Astrocyte of the cerebellum (primary cell): ENCODE measurements around the gene IL34.
"Not testable (repeated sequence)": the region's sequence is repeated elsewhere in the genome, so short reads cannot be mapped to it uniquely, and the experiment has no call there.

ENCODE experiments used
- DNase-seq: peaks from one replicate; pipeline ENCODE4 v3.0.0-alpha.2; 2011; ENCODE audit warnings: low read depth
- H3K4me3 ChIP-seq: 2 replicates; pipeline ENCODE4 v1.5.1; 2011; ENCODE audit warnings: mild to moderate bottlenecking, low read depth, low read length, moderate library complexity
- in situ Hi-C: cut with HindIII; loops from 2 replicates; pipeline ENCODE4 v1.10.0; 2017; ENCODE audit warnings: low sequenced_read_pairs
- TF ChIP-seq, protein P1 (sequence below): IDR thresholded peaks from 2 replicates; pipeline ENCODE4 v1.5.1; 2012; ENCODE audit warnings: low read length, low read depth, moderate library complexity, mild to moderate bottlenecking; ENCODE audit errors: missing control alignments

Gene IL34

DNA sequence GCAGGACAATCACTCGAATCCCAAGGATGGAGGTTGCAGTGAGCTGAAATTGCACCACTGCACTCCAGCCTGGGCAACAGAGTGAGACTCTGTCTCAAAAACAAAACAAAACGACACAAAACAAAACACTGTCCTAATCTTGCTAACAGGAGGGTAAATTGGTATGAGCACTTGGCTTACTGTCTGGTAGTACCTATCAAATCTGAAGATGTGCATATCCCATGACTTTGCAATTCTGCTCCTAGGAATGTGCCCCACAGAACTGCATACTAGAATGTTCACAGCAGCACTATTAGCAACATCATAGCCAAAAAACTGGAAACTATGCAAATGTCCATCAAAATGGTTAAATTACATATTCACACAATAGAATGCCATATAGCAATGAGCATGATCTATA, 23.8 kb downstream of the IL34 start:
- in situ Hi-C loops: loop anchor here (10.0 kb wide), 2 partner anchors 95 to 105 kb away; no protein-coding TSS in a partner anchor
- DNase-seq: no peak
- no peak overlapping the region for H3K4me3 ChIP-seq
- TF ChIP-seq, protein P1, sequence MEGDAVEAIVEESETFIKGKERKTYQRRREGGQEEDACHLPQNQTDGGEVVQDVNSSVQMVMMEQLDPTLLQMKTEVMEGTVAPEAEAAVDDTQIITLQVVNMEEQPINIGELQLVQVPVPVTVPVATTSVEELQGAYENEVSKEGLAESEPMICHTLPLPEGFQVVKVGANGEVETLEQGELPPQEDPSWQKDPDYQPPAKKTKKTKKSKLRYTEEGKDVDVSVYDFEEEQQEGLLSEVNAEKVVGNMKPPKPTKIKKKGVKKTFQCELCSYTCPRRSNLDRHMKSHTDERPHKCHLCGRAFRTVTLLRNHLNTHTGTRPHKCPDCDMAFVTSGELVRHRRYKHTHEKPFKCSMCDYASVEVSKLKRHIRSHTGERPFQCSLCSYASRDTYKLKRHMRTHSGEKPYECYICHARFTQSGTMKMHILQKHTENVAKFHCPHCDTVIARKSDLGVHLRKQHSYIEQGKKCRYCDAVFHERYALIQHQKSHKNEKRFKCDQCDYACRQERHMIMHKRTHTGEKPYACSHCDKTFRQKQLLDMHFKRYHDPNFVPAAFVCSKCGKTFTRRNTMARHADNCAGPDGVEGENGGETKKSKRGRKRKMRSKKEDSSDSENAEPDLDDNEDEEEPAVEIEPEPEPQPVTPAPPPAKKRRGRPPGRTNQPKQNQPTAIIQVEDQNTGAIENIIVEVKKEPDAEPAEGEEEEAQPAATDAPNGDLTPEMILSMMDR: no peak

DNA sequence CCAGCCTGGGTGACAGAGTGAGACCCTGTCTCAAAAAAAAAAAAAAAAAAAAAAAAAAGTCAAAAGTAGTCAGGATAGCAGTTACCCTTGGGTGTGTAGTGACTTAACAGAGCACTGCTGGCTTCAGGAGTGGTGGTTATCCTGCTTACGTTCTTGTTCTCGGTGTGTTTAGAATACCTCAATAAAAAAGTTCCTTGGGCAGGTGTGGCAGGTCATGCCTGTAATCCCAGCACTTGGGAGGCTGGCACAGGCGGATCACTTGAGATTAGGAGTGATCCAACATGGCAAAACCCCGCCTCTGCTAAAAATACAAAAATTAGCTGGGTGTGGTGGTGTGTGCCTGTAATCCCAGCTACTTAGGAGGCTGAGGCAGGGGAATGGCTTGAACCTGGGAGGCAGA, 24.6 kb downstream of the IL34 start:
- H3K4me3 ChIP-seq, DNase-seq: not testable (repeated sequence)
- in situ Hi-C loops: loop anchor here (10.0 kb wide), 2 partner anchors 94 to 106 kb away; no protein-coding TSS in a partner anchor

DNA sequence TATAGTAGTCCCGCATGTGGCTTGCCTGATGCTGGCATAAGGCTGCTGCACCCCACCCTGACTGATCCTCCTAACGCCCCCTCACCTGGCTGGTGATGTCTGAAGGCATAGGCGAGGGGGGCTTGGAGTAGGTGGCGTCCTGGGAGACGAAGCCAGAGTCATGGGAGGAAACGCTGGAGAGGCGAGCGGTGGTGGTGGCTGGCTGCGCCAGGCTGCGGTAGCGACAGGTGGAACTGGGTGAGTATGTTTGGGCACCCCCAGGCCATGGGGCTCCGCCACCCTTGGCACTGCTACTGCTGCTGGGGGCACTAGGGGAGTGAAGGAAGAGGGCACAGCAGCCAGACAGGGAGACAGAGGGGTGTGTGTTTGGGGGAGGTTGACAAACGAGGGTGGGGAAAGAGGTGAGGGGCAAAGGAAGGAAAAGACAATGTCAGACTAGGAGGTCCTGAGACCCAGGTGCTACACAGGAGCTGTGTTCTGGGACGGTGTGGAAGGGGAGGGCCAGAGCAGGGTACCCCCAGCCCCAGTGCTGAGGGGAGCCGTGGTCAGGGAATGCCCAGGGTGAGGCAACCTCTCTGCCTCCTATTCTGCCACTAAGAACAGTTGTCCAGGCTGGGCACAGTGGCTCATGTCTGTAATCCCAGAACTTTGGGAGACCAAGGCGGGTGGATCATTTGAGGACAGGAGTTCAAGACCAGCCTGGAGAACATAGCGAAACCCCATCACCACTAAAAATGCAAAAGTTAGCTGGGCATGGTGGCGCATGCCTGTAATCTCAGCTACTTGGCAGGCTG, 28.1 kb downstream of the IL34 start:
- TF ChIP-seq, protein P1: no peak

DNA sequence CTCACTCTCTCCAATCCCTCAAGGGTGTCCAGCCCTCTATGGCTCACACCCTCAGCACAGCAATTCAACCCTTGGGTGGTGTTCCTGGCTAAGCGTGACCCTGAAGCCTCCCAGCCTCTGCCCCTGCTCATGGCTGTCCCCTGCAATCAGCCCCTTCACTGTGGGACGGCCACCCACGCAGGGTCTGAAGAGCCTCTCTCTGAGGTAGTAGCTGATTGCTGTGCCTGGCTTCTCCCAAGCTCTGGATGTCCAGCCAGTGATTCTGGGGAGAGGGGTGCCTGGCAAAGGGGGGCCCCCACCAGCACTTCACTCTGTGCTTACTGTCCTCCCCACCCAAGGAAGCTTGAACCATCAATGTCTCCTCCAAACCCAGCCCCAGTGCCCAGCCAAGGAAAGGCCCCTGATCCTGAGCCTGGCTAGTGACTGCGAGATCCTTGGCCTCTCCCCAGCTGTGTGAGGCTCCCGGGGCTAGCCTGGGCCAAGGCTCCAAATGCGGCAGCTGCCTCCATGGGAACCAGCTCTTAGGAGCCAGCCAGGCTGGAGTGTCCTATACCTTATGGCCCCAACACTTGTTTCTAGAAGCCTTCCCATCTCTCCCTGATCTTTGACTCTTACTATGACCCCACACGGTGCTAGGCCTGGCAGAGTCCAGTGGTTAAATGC, 29.6 kb downstream of the IL34 start:
- TF ChIP-seq, protein P1: no peak

More for the DNA sequence above, 28.1 kb downstream of the IL34 start:
- in situ Hi-C loops: loop anchor here (10.0 kb wide), 2 partner anchors 90 to 110 kb away; no protein-coding TSS in a partner anchor
- H3K4me3 ChIP-seq: no peak overlapping the region
- DNase-seq: no peak

DNA sequence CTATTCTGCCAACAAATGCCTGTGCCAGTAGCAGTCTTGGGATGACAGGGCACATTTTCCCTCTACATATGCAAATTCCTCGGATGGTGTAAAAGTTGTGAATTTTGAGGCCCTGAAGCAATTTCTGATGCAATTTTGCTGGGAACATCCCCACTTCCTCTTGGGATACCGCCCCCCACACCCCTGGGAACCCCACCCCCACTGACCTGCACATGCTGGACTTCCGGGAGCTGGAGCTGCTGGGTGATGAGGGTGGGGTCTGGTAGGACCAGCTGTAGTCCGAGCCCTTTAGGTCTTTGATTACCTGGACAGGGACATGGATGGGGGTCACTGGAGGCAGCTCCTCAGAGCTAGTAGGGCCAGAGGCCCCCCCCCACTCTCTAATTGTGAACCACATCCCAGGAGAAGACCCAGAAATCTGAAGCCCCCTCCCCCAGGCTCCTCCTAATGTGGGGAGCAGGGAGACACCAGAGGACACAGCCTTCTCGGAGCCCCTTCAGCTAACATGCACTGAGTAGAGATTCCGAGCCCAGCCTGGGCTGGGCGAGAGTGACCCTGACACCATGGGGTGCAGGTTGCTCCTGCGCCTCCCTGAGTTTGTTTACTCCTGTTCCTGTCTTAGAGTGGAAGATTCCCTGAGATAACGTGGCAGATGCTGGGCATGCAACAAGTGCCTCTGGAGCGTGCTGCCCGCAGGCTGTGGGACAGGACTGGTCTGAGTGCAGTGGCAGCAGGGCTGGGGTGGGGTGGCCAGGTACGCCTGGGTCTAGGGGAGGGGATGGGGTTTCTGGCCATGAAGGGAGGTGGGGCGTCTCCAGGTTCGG, 30.5 kb downstream of the IL34 start:
- TF ChIP-seq, protein P1: no peak
- H3K4me3 ChIP-seq: no peak overlapping the region
- in situ Hi-C loops: loop anchor here (10.0 kb wide), 2 partner anchors 88 to 112 kb away; no protein-coding TSS in a partner anchor
- no peak for DNase-seq

More for the DNA sequence above, 29.6 kb downstream of the IL34 start:
- in situ Hi-C loops: loop anchor here (10.0 kb wide), 2 partner anchors 89 to 111 kb away; no protein-coding TSS in a partner anchor
- no peak for DNase-seq
- H3K4me3 ChIP-seq: no peak overlapping the region

DNA sequence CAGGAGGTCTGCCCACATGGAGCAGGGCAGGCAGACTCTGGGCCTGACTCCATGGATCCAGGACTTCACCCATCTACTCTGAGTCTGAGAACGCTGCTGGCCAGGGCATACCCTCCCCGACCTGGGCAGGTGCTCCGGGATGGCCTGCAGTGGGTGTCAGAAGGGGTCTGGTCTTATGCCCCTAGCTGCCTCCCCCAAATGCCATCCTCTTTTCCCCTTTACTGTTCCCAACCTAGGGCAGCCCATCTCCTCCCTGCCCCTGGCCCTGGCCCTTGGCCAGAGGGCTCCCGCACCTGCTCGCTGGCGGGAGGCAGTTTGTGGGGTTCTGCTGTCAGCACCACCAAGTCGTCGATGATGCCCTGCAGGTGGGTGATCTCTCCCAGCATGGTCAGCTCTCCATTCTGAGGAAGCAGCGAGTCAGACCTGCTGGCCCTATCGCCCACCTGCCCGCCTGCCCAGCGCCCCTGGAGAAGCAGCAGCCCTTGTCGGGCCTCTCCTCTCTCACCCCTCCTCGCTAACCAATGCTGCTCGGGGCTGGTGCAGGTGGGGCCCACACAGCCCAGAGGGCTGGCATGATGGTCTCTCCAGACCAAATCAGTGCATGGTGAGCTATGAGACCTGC, 31.3 kb downstream of the IL34 start:
- TF ChIP-seq, protein P1: no peak
- in situ Hi-C loops: loop anchor here (10.0 kb wide), 2 partner anchors 87 to 113 kb away; no protein-coding TSS in a partner anchor
- no peak overlapping the region for H3K4me3 ChIP-seq

More for the DNA sequence above, 31.3 kb downstream of the IL34 start:
- no peak for DNase-seq
